C1 segment of cervical spinal cord (tissue), 14 donors: ENCODE results near the gene SRP72.

ENCODE experiments used
- DNase-seq, 14 donors: peaks; one replicate each; lab custom pipeline; 2025; lab: John Stamatoyannopoulos, UW

The SRP72 gene

GRCh38 chr4:56540826-56541225 lies 73.4 kb downstream of the SRP72 start:
- DNase-seq, result no peak

- peak; percentile 5 to 90 (median 78) for DNase-seq
Observed at GRCh38 chr4:56544573-56545131, 77.2 kb downstream of the SRP72 start.

DNA sequence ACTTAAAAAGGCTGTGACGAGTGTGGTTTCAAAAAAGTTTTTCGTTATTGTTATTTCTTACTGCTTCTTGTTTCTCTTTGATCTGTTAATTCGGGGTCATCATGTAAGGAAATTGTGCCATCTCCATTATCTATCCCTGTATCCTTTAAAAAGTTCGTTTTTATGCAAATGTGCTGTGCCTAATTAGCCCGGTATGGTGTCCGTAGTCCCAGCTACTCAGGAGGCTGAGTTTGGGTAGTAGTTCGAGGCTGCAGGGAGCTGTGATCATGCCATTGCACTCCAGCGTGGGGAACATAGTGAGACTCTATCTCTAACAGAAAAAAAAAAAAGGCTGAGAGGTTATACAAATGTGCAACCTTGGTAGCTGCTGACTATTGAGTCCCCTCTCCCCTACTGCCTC lies 83.2 kb downstream of the SRP72 start:
- no peak for DNase-seq

DNA sequence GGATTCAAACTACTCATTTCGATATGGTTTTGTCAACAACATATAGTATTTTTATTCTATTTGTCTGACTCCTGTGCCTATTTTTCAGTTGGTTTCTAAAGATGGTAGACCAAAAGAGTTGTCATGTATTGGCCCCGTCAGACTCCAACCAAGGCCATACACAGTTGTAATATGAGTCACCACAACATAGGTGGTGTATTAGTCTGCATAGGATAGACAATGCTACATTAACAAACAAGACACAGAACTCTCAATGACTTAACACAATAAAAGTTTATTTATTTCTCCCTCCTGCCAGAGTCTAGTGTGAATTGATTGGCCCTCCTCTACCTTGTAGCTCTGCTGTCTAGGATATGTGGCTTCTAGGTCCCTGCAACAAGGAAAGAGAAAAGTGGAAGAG lies 84.1 kb downstream of the SRP72 start:
- DNase-seq, result no peak

GRCh38 chr4:56552273-56552672 lies 84.9 kb downstream of the SRP72 start:
- DNase-seq, result no peak
